GM19043 (cell line): ENCODE data around the gene MED12.
"Not testable (repeated sequence)": the region's sequence is repeated elsewhere in the genome, so short reads cannot be mapped to it uniquely, and the experiment has no call there.

Experiments
- ATAC-seq: cut with Tn5 transposase; IDR thresholded peaks from one replicate; pipeline ENCODE4 v1.9.1; 2021; ENCODE audit warnings: low read depth; ENCODE audit not compliant: unreplicated experiment

The MED12 gene

DNA sequence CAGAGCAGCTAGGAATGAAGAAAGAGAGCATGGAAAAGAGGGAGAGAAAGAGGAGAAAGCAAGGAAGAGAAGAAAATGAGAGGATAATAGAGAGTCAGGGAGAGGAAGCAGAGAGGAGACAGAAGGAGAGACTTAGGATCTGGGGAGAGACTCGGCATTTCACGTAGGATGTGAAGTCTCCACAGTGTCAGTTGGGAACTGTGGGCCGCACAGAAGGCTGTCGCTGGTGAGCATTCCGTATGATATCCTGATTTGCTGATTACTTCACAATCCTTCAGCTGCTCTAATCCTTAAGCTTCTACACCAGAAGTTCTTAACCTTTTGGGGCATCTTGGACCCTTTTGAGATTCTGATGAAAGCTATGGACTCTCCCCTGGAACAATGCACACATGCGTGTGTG is 40.2 kb downstream of the MED12 start:
- ATAC-seq = no peak

GRCh38 chrX:71159335-71159734 is 40.9 kb downstream of the MED12 start:
- no peak for ATAC-seq

GRCh38 chrX:71160475-71160874 is 42.1 kb downstream of the MED12 start:
- no peak for ATAC-seq

GRCh38 chrX:71162981-71163380 is 44.6 kb downstream of the MED12 start:
- ATAC-seq = no peak

- no peak for ATAC-seq
Observed at GRCh38 chrX:71164071-71164470, 45.7 kb downstream of the MED12 start.

DNA sequence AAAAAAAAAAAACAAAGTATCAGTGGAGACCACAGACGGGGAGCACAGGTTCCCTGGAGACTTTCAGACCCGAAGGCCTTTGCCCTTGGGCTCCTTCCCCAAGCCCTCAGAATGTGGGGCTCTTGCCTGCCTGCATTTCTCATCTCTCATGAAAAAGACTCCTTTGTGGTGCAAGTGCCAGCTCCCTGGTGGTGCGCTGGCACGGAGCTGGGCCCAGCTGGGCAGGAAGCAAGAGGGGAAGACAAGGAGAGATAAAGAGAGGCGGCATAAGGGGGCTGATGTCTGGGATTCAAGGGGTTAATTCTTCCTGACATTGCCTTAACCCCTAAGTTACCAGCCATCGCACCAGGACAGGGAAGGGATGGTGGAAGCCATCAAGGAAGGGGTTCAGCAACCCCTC is 48.1 kb downstream of the MED12 start:
- ATAC-seq = no peak

DNA sequence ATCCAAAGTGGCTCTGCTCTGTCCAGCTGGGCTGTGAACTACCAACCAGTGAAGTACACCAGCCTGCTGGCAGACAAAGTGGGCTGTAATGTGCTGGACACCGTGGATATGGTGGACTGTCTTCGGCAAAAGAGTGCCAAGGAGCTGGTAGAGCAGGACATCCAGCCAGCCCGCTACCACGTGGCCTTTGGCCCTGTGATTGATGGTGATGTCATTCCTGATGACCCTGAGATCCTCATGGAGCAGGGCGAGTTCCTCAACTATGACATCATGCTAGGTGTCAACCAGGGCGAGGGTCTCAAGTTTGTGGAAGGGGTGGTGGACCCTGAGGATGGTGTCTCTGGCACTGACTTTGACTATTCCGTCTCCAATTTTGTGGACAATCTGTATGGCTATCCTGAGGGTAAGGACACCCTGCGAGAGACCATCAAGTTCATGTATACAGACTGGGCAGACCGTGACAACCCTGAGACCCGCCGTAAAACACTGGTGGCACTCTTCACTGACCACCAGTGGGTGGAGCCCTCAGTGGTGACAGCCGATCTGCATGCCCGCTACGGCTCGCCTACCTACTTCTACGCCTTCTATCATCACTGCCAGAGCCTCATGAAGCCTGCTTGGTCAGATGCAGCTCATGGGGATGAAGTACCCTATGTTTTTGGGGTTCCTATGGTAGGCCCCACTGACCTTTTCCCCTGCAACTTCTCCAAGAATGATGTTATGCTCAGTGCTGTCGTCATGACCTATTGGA is 48.8 kb downstream of the MED12 start:
- ATAC-seq = no peak

GRCh38 chrX:71168134-71168533 is 49.7 kb downstream of the MED12 start:
- no peak for ATAC-seq

DNA sequence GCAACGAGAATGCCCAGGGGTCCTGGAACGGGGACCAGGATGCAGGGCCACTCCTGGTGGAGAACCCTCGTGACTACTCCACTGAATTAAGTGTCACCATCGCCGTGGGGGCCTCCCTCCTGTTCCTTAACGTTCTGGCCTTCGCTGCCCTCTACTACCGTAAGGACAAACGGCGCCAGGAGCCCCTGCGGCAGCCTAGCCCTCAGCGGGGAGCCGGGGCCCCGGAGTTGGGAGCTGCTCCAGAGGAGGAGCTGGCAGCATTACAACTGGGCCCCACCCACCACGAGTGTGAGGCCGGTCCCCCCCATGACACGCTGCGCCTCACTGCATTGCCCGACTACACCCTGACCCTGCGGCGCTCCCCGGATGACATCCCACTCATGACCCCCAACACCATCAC is 51.2 kb downstream of the MED12 start:
- no peak for ATAC-seq

- no peak for ATAC-seq
Observed at GRCh38 chrX:71170660-71171059, 52.3 kb downstream of the MED12 start.

- ATAC-seq = no peak
Observed at GRCh38 chrX:71171110-71171801, 52.9 kb downstream of the MED12 start.

DNA sequence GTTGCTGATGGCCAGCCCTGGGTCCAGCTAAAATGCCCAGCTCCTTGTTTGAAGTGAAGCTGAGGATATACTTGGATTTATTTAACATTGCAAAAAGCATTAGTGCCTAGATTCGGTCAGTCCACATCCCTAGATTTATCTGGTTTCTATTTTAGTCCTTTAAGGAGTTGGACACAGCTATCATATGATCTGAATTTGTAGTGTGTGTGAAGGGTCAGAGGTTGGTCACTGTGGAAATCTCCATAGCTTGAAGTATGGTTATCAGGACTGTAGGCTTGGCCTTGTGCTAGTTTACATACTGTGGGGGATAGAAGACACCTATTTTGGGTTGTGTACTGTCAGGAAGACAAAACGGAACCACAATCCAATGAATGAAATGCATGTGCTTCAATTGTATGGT is 55.0 kb downstream of the MED12 start:
- no peak for ATAC-seq

DNA sequence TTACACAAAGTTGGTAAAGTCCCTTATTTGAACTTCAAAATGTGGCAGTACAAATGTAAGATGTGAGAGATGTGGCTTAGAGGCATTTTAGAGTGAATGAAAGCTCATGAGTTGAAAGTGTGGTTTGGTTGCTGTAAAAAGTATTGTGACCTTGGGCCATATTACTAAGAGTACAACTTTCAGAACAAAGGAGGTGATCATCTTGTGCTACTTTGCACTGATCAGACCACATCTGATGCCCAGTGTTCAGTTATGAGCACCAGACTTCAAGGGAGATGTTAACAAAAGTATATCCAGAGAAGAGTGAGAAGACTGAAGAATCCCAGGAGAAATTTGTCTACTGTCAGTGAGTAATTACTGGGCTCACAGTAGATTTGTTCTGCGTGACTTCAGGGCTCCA is 56.4 kb downstream of the MED12 start:
- no peak for ATAC-seq

- ATAC-seq = no peak
Observed at GRCh38 chrX:71175531-71175930, 57.1 kb downstream of the MED12 start.

DNA sequence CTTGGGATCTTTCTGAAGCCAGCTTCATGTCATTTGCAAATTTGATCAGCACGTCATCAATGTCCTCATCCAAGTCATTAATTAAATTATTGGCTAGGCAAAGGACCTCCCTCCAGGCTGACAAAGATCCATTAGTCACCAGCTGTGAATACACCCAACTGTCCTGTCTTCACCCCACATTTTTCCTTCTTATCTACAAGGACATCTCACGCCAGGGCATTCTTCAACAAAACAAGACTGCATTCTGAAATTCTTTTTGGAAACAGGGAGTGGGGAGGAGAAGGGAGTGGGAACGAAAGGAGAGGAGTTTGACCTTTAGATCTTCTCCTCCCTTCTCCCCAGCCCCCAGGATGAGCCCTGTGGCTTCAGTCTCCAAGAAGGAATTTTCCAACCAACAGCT is 58.9 kb downstream of the MED12 start:
- ATAC-seq = no peak

GRCh38 chrX:71178908-71179307 is 60.5 kb downstream of the MED12 start:
- ATAC-seq = no peak

GRCh38 chrX:71180579-71181265 is 62.3 kb downstream of the MED12 start:
- ATAC-seq = not testable (repeated sequence)

- ATAC-seq = peak; percentile 40
Observed at GRCh38 chrX:71181558-71181909, 63.1 kb downstream of the MED12 start.

- ATAC-seq = peak; percentile 89
Observed at GRCh38 chrX:71181910-71182799, 63.8 kb downstream of the MED12 start.

DNA sequence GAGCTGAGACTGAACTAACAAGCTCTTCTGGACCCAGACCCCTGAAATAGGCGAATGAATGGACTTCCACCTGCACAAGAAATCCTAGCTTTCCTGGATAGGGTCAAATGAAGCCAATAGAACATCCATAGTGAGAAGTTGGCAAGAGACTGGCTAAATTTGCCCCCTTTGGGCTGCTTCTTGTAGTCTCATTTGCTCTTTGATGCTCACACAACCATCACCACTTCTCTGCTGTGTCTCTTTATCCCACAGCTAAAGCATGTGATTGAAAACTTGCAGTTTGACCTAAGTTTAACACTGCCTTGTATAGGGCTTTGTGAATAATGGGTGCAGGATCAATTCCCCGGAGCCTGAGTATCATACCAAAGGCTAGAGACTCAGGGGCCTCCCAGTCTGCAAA is 64.5 kb downstream of the MED12 start:
- ATAC-seq = no peak

DNA sequence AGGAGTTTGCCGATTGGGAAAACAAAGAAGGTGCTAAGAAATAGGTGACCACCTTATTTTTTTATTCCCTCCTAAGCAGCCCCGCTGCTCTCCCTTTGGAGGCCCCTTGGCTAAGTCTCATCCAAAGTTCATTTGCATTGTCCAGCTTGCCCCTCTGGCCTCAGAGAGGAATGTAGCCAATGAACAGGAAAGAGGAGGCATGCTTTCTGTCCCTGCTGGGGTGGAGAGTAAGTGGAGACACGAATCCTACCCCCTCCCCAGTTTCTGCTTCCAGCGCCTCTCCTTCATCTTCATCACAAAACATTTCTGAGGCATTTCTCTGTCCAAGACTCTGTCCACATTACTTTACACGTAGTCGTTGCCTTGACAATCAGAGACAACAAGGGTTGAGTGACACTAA is 64.9 kb downstream of the MED12 start:
- ATAC-seq = no peak
